Measurements from ENCODE around the gene PLVAP. TPM values are rescaled to one million over a fixed set of nuclear protein-coding genes. Genes with fewer than 3 reads are reported as not detected.
A peak's percentile ranks its signal among the peaks of the same experiment; 100 is the strongest.

Gene PLVAP
- total RNA-seq, 1 donor from 2014 or later, result 6.5 TPM

GRCh38 chr19:17303167-17303939 is 73.8 kb downstream of the PLVAP start, which contains the start of gene ABHD8:
Gene ABHD8, minus strand, starts transcription at chr19:17303425. Its CDS starts 1,809 bp downstream, at chr19:17301616.
- DNase-seq (ENCODE audit: low spot score), result peak; percentile 97

DNA sequence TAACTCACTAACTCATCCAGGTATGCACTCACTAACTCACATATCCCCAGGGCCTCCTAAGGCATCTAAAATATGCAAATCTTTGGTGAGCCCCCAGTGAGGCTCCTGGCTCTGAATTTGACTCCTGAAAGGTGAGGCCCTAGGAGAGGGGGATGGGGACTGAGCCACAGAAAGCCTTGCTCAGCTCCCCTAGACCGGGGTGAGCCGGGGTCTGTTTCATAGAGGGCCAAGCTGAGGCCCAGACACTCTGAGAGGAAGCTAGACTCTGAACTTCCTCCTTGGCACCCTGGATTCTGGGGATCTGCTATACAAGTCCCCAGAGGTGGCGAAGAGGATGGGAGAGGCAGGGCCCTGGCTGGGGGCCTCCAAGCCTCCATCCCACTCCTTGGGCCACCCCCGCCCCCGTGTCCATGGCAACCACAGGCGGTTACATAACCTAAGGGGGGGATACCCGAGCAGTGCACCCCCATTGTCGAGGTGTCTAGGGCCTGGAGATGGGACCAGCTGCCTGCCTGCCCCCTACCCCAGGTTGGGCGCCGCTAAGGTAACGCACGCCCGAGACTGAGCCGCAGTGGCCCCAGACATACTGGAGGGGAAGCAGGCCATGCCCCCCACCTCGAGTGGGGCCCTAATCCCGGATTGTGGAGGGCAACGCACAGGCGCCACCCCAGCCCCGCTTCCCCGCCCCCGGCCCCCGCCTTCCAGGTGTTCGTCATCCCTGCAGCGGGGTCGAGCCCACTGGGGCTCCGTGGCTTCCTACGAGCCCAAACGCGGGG is 74.6 kb downstream of the PLVAP start:
- DNase-seq (ENCODE audit: low spot score), result no peak

Other genes with a start within 250 kb of the PLVAP start
- 11.1 TPM for gene USE1, start 162.0 kb downstream of the PLVAP start, total RNA-seq (ENCODE audit: insufficient read depth, low replicate concordance)
- gene OCEL1, start 151.1 kb downstream of the PLVAP start, total RNA-seq (ENCODE audit: insufficient read depth, low replicate concordance), result 3.4 TPM
- 20.0 TPM for gene NR2F6, start 131.4 kb downstream of the PLVAP start, total RNA-seq (ENCODE audit: insufficient read depth, low replicate concordance)
- 1.2 TPM for gene USHBP1, start 112.6 kb downstream of the PLVAP start, total RNA-seq (ENCODE audit: insufficient read depth, low replicate concordance)
- 45.3 TPM for gene BABAM1, start 109.9 kb downstream of the PLVAP start, total RNA-seq (ENCODE audit: insufficient read depth, low replicate concordance)
- gene ANKLE1, start 95.4 kb downstream of the PLVAP start, total RNA-seq (ENCODE audit: insufficient read depth, low replicate concordance), result not detected
- 8.7 TPM for gene ABHD8, start 73.9 kb downstream of the PLVAP start, total RNA-seq (ENCODE audit: insufficient read depth, low replicate concordance)
- 18.5 TPM for gene MRPL34, start 71.5 kb downstream of the PLVAP start, total RNA-seq (ENCODE audit: insufficient read depth, low replicate concordance)
- 6.5 TPM for gene DDA1, start 67.8 kb downstream of the PLVAP start, total RNA-seq (ENCODE audit: insufficient read depth, low replicate concordance)
- 3.9 TPM for gene ANO8, start 42.5 kb downstream of the PLVAP start, total RNA-seq (ENCODE audit: insufficient read depth, low replicate concordance)
- gene GTPBP3, start 39.8 kb downstream of the PLVAP start, total RNA-seq (ENCODE audit: insufficient read depth, low replicate concordance), result 13.7 TPM
- not detected for gene CCDC194, start 16.9 kb upstream of the PLVAP start, total RNA-seq (ENCODE audit: insufficient read depth, low replicate concordance)
- gene BST2, start 28.3 kb upstream of the PLVAP start, total RNA-seq (ENCODE audit: insufficient read depth, low replicate concordance), result 35.2 TPM
- 46.2 TPM for gene MVB12A, start 42.7 kb upstream of the PLVAP start, total RNA-seq (ENCODE audit: insufficient read depth, low replicate concordance)
- not detected for gene TMEM221, start 71.3 kb upstream of the PLVAP start, total RNA-seq (ENCODE audit: insufficient read depth, low replicate concordance)
- gene NXNL1, start 83.6 kb upstream of the PLVAP start, total RNA-seq (ENCODE audit: insufficient read depth, low replicate concordance), result not detected
- gene SLC27A1, start 93.2 kb upstream of the PLVAP start, total RNA-seq (ENCODE audit: insufficient read depth, low replicate concordance), result 15.4 TPM
- gene PGLS, start 134.3 kb upstream of the PLVAP start, total RNA-seq (ENCODE audit: insufficient read depth, low replicate concordance), result 29.6 TPM
- 61.4 TPM for gene COLGALT1, start 178.3 kb upstream of the PLVAP start, total RNA-seq (ENCODE audit: insufficient read depth, low replicate concordance)